ENCODE results near the gene LONP2.

- TF ChIP-seq, protein P1, sequence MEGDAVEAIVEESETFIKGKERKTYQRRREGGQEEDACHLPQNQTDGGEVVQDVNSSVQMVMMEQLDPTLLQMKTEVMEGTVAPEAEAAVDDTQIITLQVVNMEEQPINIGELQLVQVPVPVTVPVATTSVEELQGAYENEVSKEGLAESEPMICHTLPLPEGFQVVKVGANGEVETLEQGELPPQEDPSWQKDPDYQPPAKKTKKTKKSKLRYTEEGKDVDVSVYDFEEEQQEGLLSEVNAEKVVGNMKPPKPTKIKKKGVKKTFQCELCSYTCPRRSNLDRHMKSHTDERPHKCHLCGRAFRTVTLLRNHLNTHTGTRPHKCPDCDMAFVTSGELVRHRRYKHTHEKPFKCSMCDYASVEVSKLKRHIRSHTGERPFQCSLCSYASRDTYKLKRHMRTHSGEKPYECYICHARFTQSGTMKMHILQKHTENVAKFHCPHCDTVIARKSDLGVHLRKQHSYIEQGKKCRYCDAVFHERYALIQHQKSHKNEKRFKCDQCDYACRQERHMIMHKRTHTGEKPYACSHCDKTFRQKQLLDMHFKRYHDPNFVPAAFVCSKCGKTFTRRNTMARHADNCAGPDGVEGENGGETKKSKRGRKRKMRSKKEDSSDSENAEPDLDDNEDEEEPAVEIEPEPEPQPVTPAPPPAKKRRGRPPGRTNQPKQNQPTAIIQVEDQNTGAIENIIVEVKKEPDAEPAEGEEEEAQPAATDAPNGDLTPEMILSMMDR (IDR thresholded peaks at IDR 0.05), result no peak
- TF ChIP-seq POLR2A (IDR thresholded peaks at IDR 0.05), result no peak
These were observed 121.0 kb downstream of the LONP2 start for GRCh38 chr16:48365025-48365600.
